GM06990 (cell line): ENCODE data around the gene DNAH2.

ENCODE experiments used
- DNase-seq: peaks from one replicate; pipeline ENCODE4 v3.0.0-alpha.2; 2011; ENCODE audit not compliant: insufficient read length; ENCODE audit errors: extremely low read depth
- H3K27me3 ChIP-seq: replicated peaks from 2 replicates; pipeline ENCODE4 v1.6.0; 2011; ENCODE audit warnings: low read length; ENCODE audit not compliant: control insufficient read depth, insufficient read depth
- H3K36me3 ChIP-seq: 2 replicates; pipeline ENCODE4 v1.5.1; 2011; ENCODE audit warnings: low read length; ENCODE audit not compliant: control insufficient read depth, insufficient read depth
- H3K4me3 ChIP-seq: replicated peaks from 2 replicates; pipeline ENCODE4 v1.5.1; 2011; ENCODE audit warnings: low read depth, mild to moderate bottlenecking, control low read depth, low read length
- CTCF ChIP-seq: IDR thresholded peaks from 2 replicates; pipeline ENCODE4 v1.5.1; 2011; ENCODE audit warnings: low read length, control low read depth, mild to moderate bottlenecking, inconsistent platforms; ENCODE audit not compliant: insufficient read depth, poor library complexity, severe bottlenecking

The DNAH2 gene

DNA sequence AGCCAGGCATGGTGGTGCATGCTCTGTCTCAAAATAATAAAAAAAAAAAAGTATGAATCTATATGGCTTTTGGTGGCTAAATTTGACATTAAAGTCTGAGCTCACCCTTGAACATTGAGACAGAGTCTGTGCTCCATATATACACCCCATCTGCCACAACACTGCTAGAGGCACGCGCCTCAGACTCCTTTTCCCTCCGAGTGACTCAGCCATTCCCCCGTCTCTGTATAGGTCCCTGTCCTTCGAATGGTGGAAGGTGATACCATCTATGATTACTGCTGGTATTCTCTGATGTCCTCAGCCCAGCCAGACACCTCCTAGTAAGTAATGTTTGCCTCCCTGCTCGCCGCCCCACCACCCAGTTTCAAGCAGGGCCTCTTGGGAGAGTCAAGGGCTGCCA, 17.0 kb upstream of the DNAH2 start:
- Histone ChIP-seq H3K27me3 (no peaks in the 10 kb centered on the region; the same call in 1 of the 2 replicates), H3K36me3 (peaks cover 6% of the 10 kb centered on the region), H3K4me3 (no peak overlapping the region)
- TF ChIP-seq CTCF: no peak
- DNase-seq: no peak

DNA sequence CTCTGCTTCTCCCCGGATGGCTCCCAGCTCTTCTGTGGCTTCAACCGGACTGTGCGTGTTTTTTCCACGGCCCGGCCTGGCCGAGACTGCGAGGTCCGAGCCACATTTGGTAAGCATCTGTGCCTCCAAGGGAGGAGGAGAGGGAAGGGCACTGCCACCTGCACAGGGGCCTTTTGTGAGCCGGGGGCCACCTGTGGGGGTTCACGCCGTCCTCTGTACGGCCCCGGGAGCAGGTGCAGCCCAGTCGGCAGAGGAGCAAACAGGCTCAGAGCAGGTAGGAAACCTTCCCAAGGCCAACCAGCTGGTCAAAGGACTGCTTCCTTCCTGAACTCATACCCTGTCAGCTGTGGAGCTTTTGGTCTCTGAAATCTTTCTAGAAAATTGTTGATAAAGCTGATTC, 15.9 kb upstream of the DNAH2 start:
- Histone ChIP-seq H3K36me3 (peaks cover 6% of the 10 kb centered on the region), H3K4me3 (no peak overlapping the region), H3K27me3 (no peaks in the 10 kb centered on the region; the same call in 1 of the 2 replicates)
- DNase-seq: no peak
- no peak for TF ChIP-seq CTCF

GRCh38 chr17:7702776-7703175, 14.8 kb upstream of the DNAH2 start:
- no peak for DNase-seq
- Histone ChIP-seq H3K36me3 (peaks cover 6% of the 10 kb centered on the region), H3K27me3 (no peaks in the 10 kb centered on the region; the same call in 1 of the 2 replicates), H3K4me3 (no peak overlapping the region)
- no peak for TF ChIP-seq CTCF

- peaks cover 6% of the 10 kb centered on the region for H3K36me3 ChIP-seq
- H3K4me3 ChIP-seq: no peak overlapping the region
- TF ChIP-seq CTCF: no peak
- H3K27me3 ChIP-seq: no peaks in the 10 kb centered on the region; the same call in 1 of the 2 replicates
- DNase-seq: no peak
Observed at GRCh38 chr17:7703584-7704479, 13.7 kb upstream of the DNAH2 start.

DNA sequence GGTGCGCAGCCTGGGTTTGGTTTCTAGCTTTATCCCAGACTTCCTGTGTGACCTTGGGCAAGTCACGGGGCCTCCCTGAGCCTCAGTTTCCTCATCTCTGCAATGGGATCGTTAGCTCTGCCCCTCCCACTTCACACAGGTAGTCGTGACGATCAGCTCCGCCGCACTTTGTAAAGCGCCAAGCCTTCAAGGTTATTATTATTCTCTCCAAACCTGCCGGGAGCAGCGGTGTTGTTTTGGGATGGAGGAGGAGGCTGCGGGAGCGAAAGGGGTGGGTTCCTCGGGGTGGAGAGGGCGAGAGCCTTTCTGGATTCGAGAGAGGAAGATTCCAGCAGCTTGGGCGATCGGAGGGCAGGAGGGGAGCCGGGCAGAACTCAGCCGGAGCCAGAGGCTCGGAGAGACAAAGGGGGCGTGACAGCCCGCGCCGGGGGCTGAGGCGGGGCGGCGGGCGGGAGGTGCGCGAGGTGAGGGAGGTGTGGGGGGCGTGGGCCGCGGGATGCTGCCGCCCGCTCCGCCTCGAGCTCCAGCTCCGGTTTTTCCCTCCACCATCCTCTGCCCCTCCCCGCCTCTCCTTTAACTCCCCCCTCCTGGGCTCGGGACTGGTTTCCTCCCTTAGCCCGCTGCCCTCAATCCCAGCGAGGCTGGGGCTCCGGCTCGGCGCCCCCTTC, 12.8 kb upstream of the DNAH2 start, which contains the start of gene EFNB3:
TSS of gene EFNB3 (plus strand) at position 602 of the 668 bp plus-strand sequence. CDS start 397 bp downstream, outside the sequence.
- no peak for DNase-seq
- TF ChIP-seq CTCF: no peak
- no peaks in the 10 kb centered on the region; the same call in 1 of the 2 replicates for H3K27me3 ChIP-seq
- peaks cover 6% of the 10 kb centered on the region for H3K36me3 ChIP-seq
- H3K4me3 ChIP-seq: no peak within 1 kb of the TSS
